ENCODE results near the gene ZNF559.
"Not testable (repeated sequence)": the region's sequence is repeated elsewhere in the genome, so short reads cannot be mapped to it uniquely, and the experiment has no call there.

Gene ZNF559

DNA sequence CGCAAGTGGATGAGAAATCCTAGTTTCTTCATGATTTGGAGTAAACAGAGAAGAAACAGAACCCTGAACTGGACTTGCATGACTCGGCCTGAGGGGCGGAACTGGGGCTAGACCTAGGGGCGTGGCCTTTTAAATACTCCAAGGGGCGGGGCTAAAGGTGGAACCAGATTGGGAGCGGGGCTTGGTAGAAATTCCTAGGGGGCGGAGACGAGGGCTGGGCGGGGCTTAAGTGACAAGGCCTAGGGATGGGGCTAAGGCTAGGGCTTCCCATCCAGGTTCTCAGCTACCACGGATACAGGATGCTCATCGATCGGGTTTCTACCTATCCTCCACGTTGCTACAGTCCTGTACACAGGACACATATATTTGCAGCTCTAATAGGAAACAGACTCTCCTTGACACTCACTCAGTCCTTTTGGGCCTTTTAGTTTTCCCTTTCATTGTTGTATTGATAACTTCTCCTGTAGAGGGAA is 14.0 kb upstream of the ZNF559 start:
- H3K36me3 ChIP-seq (ENCODE audit: control insufficient read depth, insufficient read depth, low read length) = no peaks in the 10 kb centered on the region
- peak overlapping the region; percentile 76 for H3K4me3 ChIP-seq (ENCODE audit: low read depth, low read length)
- no peaks in the 10 kb centered on the region for H3K27me3 ChIP-seq (ENCODE audit: control insufficient read depth, insufficient read depth, low read length)
- no peaks in the 10 kb centered on the region for H3K4me1 ChIP-seq
- no peak overlapping the region for H3K9ac ChIP-seq
- no peaks in the 10 kb centered on the region for H3K79me2 ChIP-seq
- TF ChIP-seq CTCF (IDR thresholded peaks at IDR 0.05) = no peak
- H3K9me3 ChIP-seq (ENCODE audit: control insufficient read depth, low read length) = no peaks in the 10 kb centered on the region
- peak overlapping the region; percentile 89 for H3K27ac ChIP-seq
- peak overlapping the region; percentile 68 for H3K4me2 ChIP-seq (ENCODE audit: low read length)
- peak overlapping the region; percentile 99 for H2AFZ ChIP-seq

GRCh38 chr19:9313756-9314155 is 10.2 kb upstream of the ZNF559 start:
- Histone ChIP-seq H3K4me2 (ENCODE audit: low read length) (no peak overlapping the region), H3K4me1 (no peaks in the 10 kb centered on the region), H3K79me2 (no peaks in the 10 kb centered on the region)

GRCh38 chr19:9321338-9321737 is 2.6 kb upstream of the ZNF559 start:
- no peaks in the 10 kb centered on the region for H3K27me3 ChIP-seq (ENCODE audit: control insufficient read depth, insufficient read depth, low read length)
- no peaks in the 10 kb centered on the region for H3K9me3 ChIP-seq (ENCODE audit: control insufficient read depth, low read length)
- no peak overlapping the region for H3K4me2 ChIP-seq (ENCODE audit: low read length)
- H2AFZ ChIP-seq = no peak overlapping the region
- TF ChIP-seq CTCF (IDR thresholded peaks at IDR 0.05) = no peak
- no peak overlapping the region for H3K9ac ChIP-seq
- no peak overlapping the region for H3K4me3 ChIP-seq (ENCODE audit: low read depth, low read length)
- no peaks in the 10 kb centered on the region for H3K79me2 ChIP-seq
- H3K27ac ChIP-seq = no peak overlapping the region
- no peaks in the 10 kb centered on the region for H3K36me3 ChIP-seq (ENCODE audit: control insufficient read depth, insufficient read depth, low read length)
- no peaks in the 10 kb centered on the region for H3K4me1 ChIP-seq

More at GRCh38 chr19:9313756-9314155, 10.2 kb upstream of the ZNF559 start:
- Histone ChIP-seq H3K9ac (no peak overlapping the region), H3K4me3 (ENCODE audit: low read depth, low read length) (no peak overlapping the region), H3K36me3 (ENCODE audit: control insufficient read depth, insufficient read depth, low read length) (no peaks in the 10 kb centered on the region), H2AFZ (no peak overlapping the region), H3K27ac (no peak overlapping the region), H3K9me3 (ENCODE audit: control insufficient read depth, low read length) (no peaks in the 10 kb centered on the region), H3K27me3 (ENCODE audit: control insufficient read depth, insufficient read depth, low read length) (no peaks in the 10 kb centered on the region)
- no peak for TF ChIP-seq CTCF (IDR thresholded peaks at IDR 0.05)

DNA sequence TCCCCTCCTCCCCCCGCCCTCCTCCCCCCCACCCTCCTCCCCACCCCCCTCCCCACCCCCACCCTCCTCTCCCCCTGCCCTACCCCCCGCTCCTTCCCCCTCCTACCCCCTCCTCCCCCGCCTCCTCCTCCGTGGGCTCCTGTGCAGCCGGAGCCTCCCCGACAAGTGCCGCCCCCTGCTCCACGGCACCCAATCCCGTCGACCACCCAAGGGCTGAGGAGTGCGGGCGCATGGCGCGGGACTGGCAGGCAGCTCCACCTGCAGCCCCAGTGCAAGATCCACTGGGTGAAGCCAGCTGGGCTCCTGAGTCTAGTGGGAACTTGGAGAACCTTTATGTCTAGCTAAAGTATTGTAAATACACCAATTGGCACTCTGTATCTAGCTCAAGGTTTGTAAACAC is 2.2 kb upstream of the ZNF559 start:
- H3K4me2 ChIP-seq (ENCODE audit: low read length); H3K9ac ChIP-seq; H3K9me3 ChIP-seq (ENCODE audit: control insufficient read depth, low read length); H2AFZ ChIP-seq; H3K36me3 ChIP-seq (ENCODE audit: control insufficient read depth, insufficient read depth, low read length); H3K4me3 ChIP-seq (ENCODE audit: low read depth, low read length); H3K27ac ChIP-seq; H3K4me1 ChIP-seq; H3K79me2 ChIP-seq; H3K27me3 ChIP-seq (ENCODE audit: control insufficient read depth, insufficient read depth, low read length): not testable (repeated sequence)

DNA sequence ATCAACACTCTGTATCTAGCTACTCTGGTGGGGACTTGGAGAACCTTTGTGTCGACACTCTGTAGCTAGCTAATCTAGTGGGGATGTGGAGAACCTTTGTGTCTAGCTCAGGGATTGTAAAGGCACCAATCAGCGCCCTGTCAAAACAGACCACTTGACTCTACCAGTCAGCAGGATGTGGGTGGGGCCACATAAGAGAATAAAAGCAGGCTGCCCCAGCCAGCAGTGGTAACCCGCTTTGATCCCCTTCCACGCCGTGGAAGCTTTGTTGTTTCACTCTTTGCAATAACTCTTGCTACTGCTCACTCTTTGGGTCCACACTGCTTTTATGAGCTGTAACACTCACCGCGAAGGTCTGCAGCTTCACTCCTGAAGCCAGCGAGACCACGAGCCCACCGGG is 1.8 kb upstream of the ZNF559 start:
- not testable (repeated sequence) for H3K4me1 ChIP-seq; H3K9ac ChIP-seq; H3K27me3 ChIP-seq (ENCODE audit: control insufficient read depth, insufficient read depth, low read length); H3K4me2 ChIP-seq (ENCODE audit: low read length); H3K4me3 ChIP-seq (ENCODE audit: low read depth, low read length); H3K36me3 ChIP-seq (ENCODE audit: control insufficient read depth, insufficient read depth, low read length); H2AFZ ChIP-seq; H3K27ac ChIP-seq; H3K79me2 ChIP-seq; H3K9me3 ChIP-seq (ENCODE audit: control insufficient read depth, low read length)

- no peaks in the 10 kb centered on the region for H3K4me1 ChIP-seq
- H3K9me3 ChIP-seq (ENCODE audit: control insufficient read depth, low read length) = no peaks in the 10 kb centered on the region
- peak overlapping the region; percentile 84 for H3K27ac ChIP-seq
- peak overlapping the region; percentile 95 for H3K4me3 ChIP-seq (ENCODE audit: low read depth, low read length)
- H3K79me2 ChIP-seq = peaks cover 2% of the 10 kb centered on the region
- no peaks in the 10 kb centered on the region for H3K36me3 ChIP-seq (ENCODE audit: control insufficient read depth, insufficient read depth, low read length)
- H3K27me3 ChIP-seq (ENCODE audit: control insufficient read depth, insufficient read depth, low read length) = no peaks in the 10 kb centered on the region
- no peak for TF ChIP-seq CTCF (IDR thresholded peaks at IDR 0.05)
- H3K9ac ChIP-seq = no peak overlapping the region
- peak overlapping the region; percentile 98 for H2AFZ ChIP-seq
- peak overlapping the region; percentile 85 for H3K4me2 ChIP-seq (ENCODE audit: low read length)
These were observed 441 bp upstream of the ZNF559 start for GRCh38 chr19:9323557-9323918.
